Left renal pelvis (tissue), 4 donors: ENCODE data around the gene SPACA6. TPM values are rescaled to one million over a fixed set of nuclear protein-coding genes. Genes with fewer than 3 reads are reported as not detected.
"Not testable (repeated sequence)": the region's sequence is repeated elsewhere in the genome, so short reads cannot be mapped to it uniquely, and the experiment has no call there.

Experiments used
- DNase-seq, 4 donors: peaks; one replicate each; pipeline ENCODE4 v3.0.0-alpha.2; 2013; ENCODE audit warnings: low read depth in 4 of 4, low spot score in 3 of 4
- polyA plus RNA-seq, 4 donors: library from polyadenylated mRNA; unstranded; fragments of 120-200 nt; gene quantifications; one replicate each; pipeline ENCODE4 v1.2.1, GENCODE V29; 2013; ENCODE audit not compliant: insufficient read length in 4 of 4

The SPACA6 gene
- polyA plus RNA-seq = 10 to 100 TPM; 12.9 to 29.4 (median 16.6) TPM

- DNase-seq = no peak
Observed at GRCh38 chr19:51693260-51693659, at the start of gene SPACA6. TSS of gene SPACA6 (plus strand) at chr19:51693330. CDS start at chr19:51693527, 197 bp downstream.

GRCh38 chr19:51644636-51645271, 48.4 kb upstream of the SPACA6 start:
- no peak for DNase-seq

- DNase-seq = not testable (repeated sequence)
Observed at GRCh38 chr19:51646730-51647129, 46.4 kb upstream of the SPACA6 start, which contains the start of gene SIGLEC14. TSS of gene SIGLEC14 (minus strand) at chr19:51646825. CDS start at chr19:51646759, 66 bp downstream.

- no peak for DNase-seq
Observed at GRCh38 chr19:51647318-51647717, 45.8 kb upstream of the SPACA6 start.

GRCh38 chr19:51651216-51651846, 41.8 kb upstream of the SPACA6 start:
- DNase-seq = no peak

- DNase-seq = no peak
Observed at GRCh38 chr19:51652266-51652665, 40.9 kb upstream of the SPACA6 start.

- no peak for DNase-seq
Observed at GRCh38 chr19:51653162-51653561, 40.0 kb upstream of the SPACA6 start.

GRCh38 chr19:51654783-51655182, 38.3 kb upstream of the SPACA6 start:
- DNase-seq = no peak

- peak in 3 of 4 donors; percentile 51 to 64 (median 55) for DNase-seq
Observed at GRCh38 chr19:51660975-51661600, 32.0 kb upstream of the SPACA6 start.

- no peak for DNase-seq
Observed at GRCh38 chr19:51663650-51664049, 29.5 kb upstream of the SPACA6 start.

- no peak for DNase-seq
Observed at GRCh38 chr19:51664131-51664530, 29.0 kb upstream of the SPACA6 start.

GRCh38 chr19:51664997-51665396, 28.1 kb upstream of the SPACA6 start:
- DNase-seq = no peak

- no peak for DNase-seq
Observed at GRCh38 chr19:51668216-51668615, 24.9 kb upstream of the SPACA6 start.

GRCh38 chr19:51675911-51676565, 17.1 kb upstream of the SPACA6 start:
- DNase-seq = not testable (repeated sequence)

- DNase-seq = no peak
Observed at GRCh38 chr19:51676566-51677083, 16.5 kb upstream of the SPACA6 start.

GRCh38 chr19:51680474-51680873, 12.7 kb upstream of the SPACA6 start:
- no peak for DNase-seq

GRCh38 chr19:51681286-51681941, 11.7 kb upstream of the SPACA6 start:
- DNase-seq = peak in 1 of 4 donors; percentile 26

- no peak for DNase-seq
Observed at GRCh38 chr19:51686171-51686570, 7.0 kb upstream of the SPACA6 start.

GRCh38 chr19:51687791-51688670, 5.1 kb upstream of the SPACA6 start:
- DNase-seq = peak in 3 of 4 donors; percentile 27 to 46 (median 41)
